ENCODE data around the gene NUP93. TPM values are rescaled to one million over a fixed set of nuclear protein-coding genes. Genes with fewer than 3 reads are reported as not detected.
"Not testable (repeated sequence)": the region's sequence is repeated elsewhere in the genome, so short reads cannot be mapped to it uniquely, and the experiment has no call there.

Gene NUP93
- total RNA-seq, 2 experiments from 2014 or later: 161 to 172 TPM

DNA sequence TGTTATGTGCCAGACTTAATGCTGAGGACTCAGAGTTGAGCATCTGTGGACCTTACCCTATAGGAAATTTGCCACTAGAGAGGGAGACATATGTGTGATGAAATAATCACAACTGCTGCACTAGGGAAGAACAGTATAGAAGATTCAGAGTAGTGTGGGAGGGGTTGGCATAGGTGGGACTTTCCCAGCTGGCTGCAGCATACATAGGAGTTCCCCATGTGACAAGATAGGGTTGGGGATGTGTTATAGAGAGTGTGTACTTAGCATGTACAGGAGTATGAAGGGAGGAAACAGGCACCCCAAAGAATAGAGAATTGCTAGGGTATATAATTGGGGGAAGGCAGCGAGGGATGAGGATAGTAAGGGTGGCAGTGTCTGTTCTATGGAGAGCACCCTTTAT, 2.9 kb downstream of the NUP93 start:
- intact Hi-C loops (cut with micrococcal nuclease): loop anchor here (2.0 to 10.0 kb wide), 3 partner anchors 199 to 538 kb away; partner anchors contain the start of genes GNAO1 and HERPUD1
- DNase-seq: peak; percentile 76

DNA sequence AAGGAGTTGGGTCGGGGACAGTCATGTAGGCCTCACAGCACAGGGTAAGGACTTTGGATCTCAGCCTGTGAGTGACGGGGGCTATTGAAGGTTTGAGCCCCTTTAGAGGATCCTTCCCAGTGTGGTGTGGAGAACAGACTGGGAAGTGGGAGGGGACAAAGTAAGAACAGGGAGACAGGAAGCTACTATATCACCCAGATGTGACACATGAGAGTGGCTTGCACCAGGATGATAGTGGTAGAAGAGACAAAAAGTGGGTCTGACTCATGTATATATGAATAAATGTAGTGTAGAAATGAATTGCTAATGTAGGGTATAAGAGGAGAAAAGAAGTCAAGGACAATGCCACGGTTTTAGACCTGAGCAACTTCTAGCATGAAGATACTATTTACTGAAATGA, 4.5 kb downstream of the NUP93 start:
- CTCF ChIA-PET: interaction anchor here (1.3 kb wide), 1 partner anchor 32 kb away, joined by 4 read pairs; no protein-coding TSS in a partner anchor
- intact Hi-C loops (cut with micrococcal nuclease): loop anchor here (5.0 to 10.0 kb wide), 2 partner anchors 198 to 540 kb away; partner anchors contain the start of genes GNAO1 and HERPUD1
- no peak for DNase-seq
- Mint-ChIP-seq H3K4me1 (ENCODE audit: low read depth) (peaks cover 16% of the 10 kb centered on the region), H3K9me3 (no peaks in the 10 kb centered on the region), H3K4me3 (no peak overlapping the region), H3K27ac (no peak overlapping the region), H3K27me3 (ENCODE audit: low read depth) (no peaks in the 10 kb centered on the region), H3K36me3 (ENCODE audit: low read depth) (peaks cover 8% of the 10 kb centered on the region)

More for the DNA sequence above, 2.9 kb downstream of the NUP93 start:
- Mint-ChIP-seq H3K27me3 (ENCODE audit: low read depth) (no peaks in the 10 kb centered on the region), H3K4me3 (no peak overlapping the region), H3K4me1 (ENCODE audit: low read depth) (peaks cover 20% of the 10 kb centered on the region), H3K27ac (no peak overlapping the region), H3K9me3 (no peaks in the 10 kb centered on the region), H3K36me3 (ENCODE audit: low read depth) (peaks cover 6% of the 10 kb centered on the region)
- CTCF ChIA-PET: interaction anchor here (0.8 kb wide), 1 partner anchor 231 kb away, joined by 3 read pairs; no protein-coding TSS in a partner anchor

DNA sequence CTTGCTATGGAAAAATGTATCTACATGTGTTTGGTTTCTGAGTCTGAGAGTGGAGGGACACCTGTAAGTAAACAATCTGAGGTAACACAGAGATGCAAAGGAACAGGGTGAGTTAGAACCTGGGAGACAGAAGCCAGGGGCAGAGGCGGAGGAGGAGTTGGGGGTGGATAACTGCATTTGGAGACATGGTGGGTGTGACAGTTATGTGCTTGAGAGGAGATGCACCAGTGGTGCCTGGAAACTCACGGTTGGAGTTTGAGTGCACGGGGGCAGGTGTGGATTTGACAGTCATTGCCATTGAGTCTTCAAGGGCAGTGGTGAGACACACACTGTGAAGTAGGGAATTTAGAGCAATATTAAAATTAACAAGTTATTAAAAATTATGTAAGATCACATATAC, 6.5 kb downstream of the NUP93 start:
- no peaks in the 10 kb centered on the region for H3K27me3 Mint-ChIP-seq (ENCODE audit: low read depth)
- intact Hi-C loops (cut with micrococcal nuclease): loop anchor here (10.0 kb wide), 1 partner anchor 542 kb away; the partner anchor contains the start of gene GNAO1
- CTCF ChIA-PET: no interaction called here

DNA sequence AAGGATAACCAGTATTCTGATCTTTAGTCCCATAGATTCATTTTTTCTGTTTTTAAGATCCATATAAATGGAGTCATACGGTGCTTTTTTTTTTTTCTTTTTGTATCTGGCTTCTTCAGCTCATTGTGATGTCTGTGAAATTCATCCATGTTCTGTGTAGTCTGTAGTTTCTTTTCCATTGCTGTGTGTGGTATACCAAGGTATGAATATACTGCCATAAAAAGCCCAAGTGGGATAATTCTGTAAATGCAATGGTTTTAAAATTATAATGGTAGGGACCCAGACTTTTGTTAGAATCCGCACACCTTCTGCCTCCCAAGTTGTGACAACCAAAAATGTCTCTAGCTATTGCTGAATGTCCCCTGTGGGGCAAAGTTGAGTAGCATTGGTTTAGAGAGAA, 7.6 kb downstream of the NUP93 start:
- Mint-ChIP-seq H3K27ac (no peak overlapping the region), H3K27me3 (ENCODE audit: low read depth) (no peaks in the 10 kb centered on the region), H3K9me3 (no peaks in the 10 kb centered on the region), H3K4me1 (ENCODE audit: low read depth) (peaks cover 24% of the 10 kb centered on the region), H3K36me3 (ENCODE audit: low read depth) (peaks cover 8% of the 10 kb centered on the region), H3K4me3 (no peak overlapping the region)
- DNase-seq: no peak
- intact Hi-C loops (cut with micrococcal nuclease): loop anchor here (10.0 kb wide), 1 partner anchor 543 kb away; the partner anchor contains the start of gene GNAO1
- CTCF ChIA-PET: no interaction called here

More for the DNA sequence above, 6.5 kb downstream of the NUP93 start:
- Mint-ChIP-seq H3K4me3 (no peak overlapping the region), H3K9me3 (no peaks in the 10 kb centered on the region), H3K36me3 (ENCODE audit: low read depth) (peaks cover 8% of the 10 kb centered on the region), H3K27ac (no peak overlapping the region), H3K4me1 (ENCODE audit: low read depth) (peaks cover 14% of the 10 kb centered on the region)
- no peak for DNase-seq

DNA sequence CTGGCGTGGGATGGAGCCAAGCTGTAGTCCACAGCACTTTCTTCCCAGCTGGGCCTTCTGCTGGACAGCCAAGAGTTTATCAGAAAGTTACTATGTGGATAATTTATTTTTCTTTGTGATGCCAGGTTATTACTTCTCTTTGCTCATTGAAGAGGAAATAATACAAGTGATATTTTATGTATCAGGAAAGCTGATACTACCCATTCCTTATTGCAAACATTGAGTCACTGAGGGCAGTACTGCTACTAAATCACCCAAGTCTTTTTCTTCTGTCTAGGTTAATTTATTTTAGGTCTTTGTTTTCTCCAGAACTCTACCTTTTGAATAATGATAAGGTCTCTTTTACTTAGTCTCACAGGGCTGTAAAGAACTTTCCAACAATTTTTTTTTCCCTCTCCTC, 8.3 kb downstream of the NUP93 start:
- Mint-ChIP-seq H3K4me1 (ENCODE audit: low read depth) (peaks cover 27% of the 10 kb centered on the region), H3K4me3 (no peak overlapping the region), H3K36me3 (ENCODE audit: low read depth) (peaks cover 8% of the 10 kb centered on the region), H3K9me3 (no peaks in the 10 kb centered on the region), H3K27me3 (ENCODE audit: low read depth) (no peaks in the 10 kb centered on the region), H3K27ac (no peak overlapping the region)
- CTCF ChIA-PET: no interaction called here
- no peak for DNase-seq
- intact Hi-C loops (cut with micrococcal nuclease): loop anchor here (10.0 kb wide), 1 partner anchor 543 kb away; the partner anchor contains the start of gene GNAO1

DNA sequence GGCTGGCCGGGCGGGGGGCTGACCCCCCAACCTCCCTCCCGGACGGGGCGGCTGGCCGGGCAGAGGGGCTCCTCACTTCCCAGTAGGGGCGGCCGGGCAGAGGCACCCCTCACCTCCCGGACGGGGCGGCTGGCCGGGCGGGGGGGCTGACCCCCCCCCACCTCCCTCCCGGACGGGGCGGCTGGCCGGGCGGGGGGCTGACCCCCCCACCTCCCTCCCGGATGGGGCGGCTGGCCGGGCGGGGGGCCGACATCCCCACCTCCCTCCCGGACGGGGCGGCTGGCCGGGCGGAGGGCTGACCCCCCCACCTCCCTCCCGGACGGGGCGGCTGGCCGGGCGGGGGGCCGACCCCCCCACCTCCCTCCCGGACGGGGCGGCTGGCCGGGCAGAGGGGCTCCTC, 9.4 kb downstream of the NUP93 start:
- H3K4me3 Mint-ChIP-seq; DNase-seq; H3K27ac Mint-ChIP-seq; H3K9me3 Mint-ChIP-seq; H3K27me3 Mint-ChIP-seq (ENCODE audit: low read depth); CTCF ChIA-PET: not testable (repeated sequence)
- H3K36me3 Mint-ChIP-seq (ENCODE audit: low read depth): peaks cover 11% of the 10 kb centered on the region
- H3K4me1 Mint-ChIP-seq (ENCODE audit: low read depth): peaks cover 32% of the 10 kb centered on the region
- intact Hi-C loops (cut with micrococcal nuclease): loop anchor here (10.0 kb wide), 1 partner anchor 545 kb away; the partner anchor contains the start of gene GNAO1

DNA sequence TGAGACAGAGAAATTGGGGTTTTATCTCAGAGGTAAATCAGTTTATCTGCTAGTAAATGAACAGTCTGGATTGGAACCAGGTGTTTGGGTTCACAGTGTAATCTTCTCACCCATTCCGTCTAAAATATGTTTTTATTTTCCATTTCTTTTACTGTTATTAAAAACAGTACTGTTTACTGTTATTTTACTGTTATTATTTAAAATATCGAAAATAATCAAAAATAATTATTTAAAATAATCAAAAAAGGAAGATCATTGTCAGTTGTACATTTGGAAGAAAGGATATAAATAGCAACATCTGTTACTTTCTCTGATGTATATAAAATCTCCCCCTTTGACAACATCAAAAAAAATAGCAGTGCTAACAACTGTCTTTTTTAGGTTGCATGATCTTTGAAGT, 11.5 kb downstream of the NUP93 start:
- intact Hi-C loops (cut with micrococcal nuclease): no loop called here
- DNase-seq: no peak
- CTCF ChIA-PET: no interaction called here
- H3K9me3 Mint-ChIP-seq: no peaks in the 10 kb centered on the region
- no peak overlapping the region for H3K27ac Mint-ChIP-seq
- H3K27me3 Mint-ChIP-seq (ENCODE audit: low read depth): no peaks in the 10 kb centered on the region
- no peak overlapping the region for H3K4me3 Mint-ChIP-seq
- peaks cover 11% of the 10 kb centered on the region for H3K36me3 Mint-ChIP-seq (ENCODE audit: low read depth)
- H3K4me1 Mint-ChIP-seq (ENCODE audit: low read depth): peaks cover 35% of the 10 kb centered on the region

DNA sequence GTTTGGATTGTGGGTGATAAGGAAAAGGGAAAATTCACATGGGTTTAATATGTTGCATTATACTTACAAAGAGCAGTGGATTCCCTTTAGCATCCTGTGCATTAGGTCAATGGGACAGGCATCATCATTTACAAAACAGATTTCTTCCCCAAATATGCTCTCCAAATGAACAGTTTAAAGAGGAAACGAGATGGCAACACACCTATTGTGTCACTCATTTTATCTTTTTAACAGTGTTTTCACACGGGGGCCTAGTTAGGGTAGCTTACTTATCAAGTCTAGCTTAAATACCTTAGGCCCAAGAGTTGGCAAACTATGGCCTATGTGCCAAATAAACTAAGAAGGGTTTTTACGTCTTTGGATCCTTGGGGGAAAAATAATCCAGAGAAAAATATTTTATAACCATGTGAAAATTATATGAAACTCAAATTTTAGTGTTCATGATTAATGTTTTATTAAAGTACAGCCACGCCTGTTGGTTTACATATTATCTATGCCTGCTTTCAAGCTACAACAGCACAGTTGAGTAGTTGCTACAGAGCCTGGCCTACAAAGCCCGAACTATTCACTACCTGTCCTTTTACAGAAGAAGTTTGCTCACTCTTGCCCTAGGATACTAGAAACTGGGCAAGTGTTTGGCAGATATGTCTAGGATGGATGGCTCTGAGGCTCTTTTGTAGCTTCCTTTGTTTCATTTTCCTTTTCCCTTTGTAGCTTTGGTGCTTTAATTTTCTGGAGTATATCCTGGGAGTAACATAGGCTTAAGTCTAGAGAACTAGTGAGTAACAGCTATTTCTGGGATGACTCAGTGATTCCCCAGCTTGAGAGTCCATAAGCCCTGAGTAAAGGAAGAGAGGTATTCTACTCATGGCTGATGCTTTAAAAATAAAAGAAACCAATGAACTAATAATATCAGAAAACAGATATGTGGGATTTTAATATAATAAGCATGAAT, 12.4 kb downstream of the NUP93 start:
- DNase-seq: no peak
- intact Hi-C loops (cut with micrococcal nuclease): no loop called here
- no peaks in the 10 kb centered on the region for H3K27me3 Mint-ChIP-seq (ENCODE audit: low read depth)
- peaks cover 8% of the 10 kb centered on the region for H3K36me3 Mint-ChIP-seq (ENCODE audit: low read depth)
- H3K9me3 Mint-ChIP-seq: no peaks in the 10 kb centered on the region
- no peak overlapping the region for H3K27ac Mint-ChIP-seq
- CTCF ChIA-PET: interaction anchor here (0.5 to 0.6 kb wide), 3 partner anchors 36 to 272 kb away, joined by 3 to 4 read pairs (median 3); no protein-coding TSS in a partner anchor
- peaks cover 31% of the 10 kb centered on the region for H3K4me1 Mint-ChIP-seq (ENCODE audit: low read depth)
- no peak overlapping the region for H3K4me3 Mint-ChIP-seq

DNA sequence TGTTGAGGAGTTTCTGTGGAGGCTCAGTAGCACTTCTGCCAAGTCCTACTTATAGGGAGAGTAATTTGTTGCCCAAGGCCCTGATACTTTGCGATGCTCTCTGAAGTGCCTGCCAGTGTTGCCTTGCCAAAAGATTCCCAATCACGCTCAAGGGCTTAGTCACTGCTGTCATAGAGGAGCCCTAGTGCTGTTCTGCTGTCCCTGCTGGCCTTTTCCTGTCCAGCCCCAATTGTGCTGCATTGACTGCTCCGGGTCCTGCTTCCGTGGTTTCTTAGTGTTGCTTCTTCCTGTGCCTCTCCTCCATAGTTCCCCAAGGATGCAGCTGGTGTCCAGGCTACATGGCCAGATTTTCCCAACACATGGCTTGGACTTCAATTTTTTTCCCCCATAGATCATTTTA, 13.9 kb downstream of the NUP93 start:
- CTCF ChIA-PET: no interaction called here
- H3K27ac Mint-ChIP-seq: no peak overlapping the region
- H3K9me3 Mint-ChIP-seq: no peaks in the 10 kb centered on the region
- intact Hi-C loops (cut with micrococcal nuclease): no loop called here
- H3K4me1 Mint-ChIP-seq (ENCODE audit: low read depth): peaks cover 27% of the 10 kb centered on the region
- H3K4me3 Mint-ChIP-seq: no peak overlapping the region
- DNase-seq: no peak
- H3K27me3 Mint-ChIP-seq (ENCODE audit: low read depth): no peaks in the 10 kb centered on the region
- peaks cover 10% of the 10 kb centered on the region for H3K36me3 Mint-ChIP-seq (ENCODE audit: low read depth)

DNA sequence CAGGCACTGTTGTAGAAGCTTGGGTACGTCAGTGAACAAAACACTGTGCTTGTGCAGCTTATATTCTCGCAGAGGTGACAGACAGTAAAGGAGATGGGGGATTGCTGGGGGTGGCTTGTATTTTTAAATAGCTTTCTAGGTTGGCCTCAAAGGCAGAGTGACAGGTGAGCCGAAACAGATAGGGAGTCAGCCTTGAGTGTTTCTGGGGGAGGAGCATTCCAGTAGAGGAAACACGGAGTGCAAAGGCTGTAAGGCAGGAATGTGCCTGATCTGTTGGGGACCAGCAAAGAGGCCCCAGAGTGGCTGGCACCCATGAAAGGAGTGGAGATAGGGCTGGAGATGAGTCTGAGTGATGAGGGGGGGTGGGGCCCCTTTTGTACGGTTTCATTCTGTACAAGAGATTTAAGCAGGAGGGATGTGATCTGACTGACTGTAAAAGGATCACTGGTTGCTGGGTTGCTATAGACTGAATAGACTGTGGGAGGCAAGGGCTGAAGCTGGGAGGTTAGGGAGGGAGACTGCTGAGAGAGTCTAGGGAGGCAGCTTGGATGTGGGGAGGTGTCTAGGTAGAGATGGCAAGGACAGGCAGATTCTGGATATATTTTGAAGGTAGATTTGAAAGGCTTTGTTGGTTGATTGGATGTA, 15.2 kb downstream of the NUP93 start:
- CTCF ChIA-PET: no interaction called here
- intact Hi-C loops (cut with micrococcal nuclease): no loop called here
- Mint-ChIP-seq H3K9me3 (no peaks in the 10 kb centered on the region), H3K36me3 (ENCODE audit: low read depth) (peaks cover 15% of the 10 kb centered on the region), H3K27me3 (ENCODE audit: low read depth) (no peaks in the 10 kb centered on the region), H3K4me3 (no peak overlapping the region), H3K4me1 (ENCODE audit: low read depth) (peaks cover 39% of the 10 kb centered on the region), H3K27ac (no peak overlapping the region)
- no peak for DNase-seq

DNA sequence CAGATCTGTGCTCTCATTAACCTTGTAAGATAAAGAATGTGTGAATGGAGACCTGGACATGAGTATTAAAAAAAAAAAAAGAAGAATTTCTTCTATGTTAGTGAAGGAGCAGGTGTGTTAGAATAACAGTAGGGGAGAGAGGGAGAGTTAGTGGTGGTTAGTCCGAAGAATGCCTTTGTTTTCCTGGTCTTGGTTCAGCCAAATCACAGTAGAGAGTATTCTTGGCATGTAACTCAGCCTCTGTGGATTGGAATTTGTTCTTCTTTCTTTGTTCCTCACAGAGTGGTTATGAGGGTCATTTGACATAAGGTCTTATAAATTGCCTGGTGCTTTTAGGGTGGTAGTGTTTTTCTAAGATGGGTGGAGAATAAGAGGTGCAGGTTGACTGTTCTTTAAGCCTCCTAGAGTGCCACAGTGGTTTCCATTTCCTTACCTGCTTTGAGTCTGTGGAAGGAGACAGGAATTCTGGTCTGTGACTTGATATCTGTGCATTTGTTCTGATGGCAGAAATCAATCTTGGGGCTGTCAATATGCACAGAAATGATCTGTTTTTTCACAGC, 17.6 kb downstream of the NUP93 start:
- H3K4me1 Mint-ChIP-seq (ENCODE audit: low read depth): peaks cover 32% of the 10 kb centered on the region
- H3K27ac Mint-ChIP-seq: no peak overlapping the region
- no peaks in the 10 kb centered on the region for H3K27me3 Mint-ChIP-seq (ENCODE audit: low read depth)
- no peak for DNase-seq
- no peaks in the 10 kb centered on the region for H3K9me3 Mint-ChIP-seq
- peaks cover 24% of the 10 kb centered on the region for H3K36me3 Mint-ChIP-seq (ENCODE audit: low read depth)
- intact Hi-C loops (cut with micrococcal nuclease): no loop called here
- CTCF ChIA-PET: no interaction called here
- H3K4me3 Mint-ChIP-seq: no peak overlapping the region

DNA sequence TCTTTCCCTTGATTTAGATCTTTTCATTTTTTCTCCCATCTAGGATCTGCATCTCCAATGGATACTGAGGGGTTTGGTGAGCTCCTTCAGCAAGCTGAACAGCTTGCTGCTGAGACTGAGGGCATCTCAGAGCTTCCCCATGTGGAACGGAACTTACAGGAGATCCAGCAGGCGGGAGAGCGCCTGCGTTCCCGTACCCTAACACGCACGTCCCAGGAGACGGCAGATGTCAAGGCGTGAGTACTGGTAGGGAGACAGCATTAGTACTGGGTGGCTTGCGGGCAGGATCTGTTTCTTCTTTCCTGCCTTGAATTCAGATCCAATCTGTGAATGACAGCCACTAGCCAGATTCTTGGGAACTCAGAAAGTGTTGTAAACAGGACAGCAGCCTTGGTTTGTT, 18.3 kb downstream of the NUP93 start:
- no peaks in the 10 kb centered on the region for H3K27me3 Mint-ChIP-seq (ENCODE audit: low read depth)
- H3K4me1 Mint-ChIP-seq (ENCODE audit: low read depth): peaks cover 31% of the 10 kb centered on the region
- H3K36me3 Mint-ChIP-seq (ENCODE audit: low read depth): peaks cover 30% of the 10 kb centered on the region
- no peak overlapping the region for H3K4me3 Mint-ChIP-seq
- H3K27ac Mint-ChIP-seq: no peak overlapping the region
- H3K9me3 Mint-ChIP-seq: no peaks in the 10 kb centered on the region
- no peak for DNase-seq
- CTCF ChIA-PET: no interaction called here
- intact Hi-C loops (cut with micrococcal nuclease): no loop called here

Data from activated naive CD4-positive, alpha-beta T cell treated with anti-CD3 and anti-CD28 coated beads for 36 hours (primary cell).